SK-N-MC (cell line): ENCODE data around the gene HBP1.

Source experiments
- EZH2 ChIP-seq: fragments of 200-600 bp; sonication (generic); IDR thresholded peaks from one replicate; pipeline ENCODE4 v1.6.1; 2017; ENCODE audit warnings: antibody characterized with exemption
- FOXP2 ChIP-seq: optimal IDR thresholded peaks from 2 replicates; pipeline ENCODE3; 2011; ENCODE audit warnings: mild to moderate bottlenecking, moderate library complexity; ENCODE audit not compliant: insufficient read depth; ENCODE audit errors: extremely low read length, control extremely low read depth

GRCh38 chr7:107172276-107173032 is 3.7 kb downstream of the HBP1 start:
- TF ChIP-seq FOXP2 (no peak), EZH2 (no peak)
